Nephron (organoid): ENCODE measurements around the gene HOXB13.

Experiments used
- H3K27ac Mint-ChIP-seq, 3 experiments: 2 replicates each; pipeline ENCODE4 v1.8.0; 2020; ENCODE audit warnings: mixed read lengths in 3 of 3, mild to moderate bottlenecking in 2 of 3, moderate library complexity in 1 of 3
- H3K27me3 Mint-ChIP-seq: 2 replicates; pipeline ENCODE4 v1.8.0; 2021; ENCODE audit warnings: low read depth, mild to moderate bottlenecking, moderate library complexity, mixed read lengths
- H3K36me3 Mint-ChIP-seq: 2 replicates; pipeline ENCODE4 v1.8.0; 2020; ENCODE audit warnings: low read depth, mixed read lengths
- H3K4me1 Mint-ChIP-seq: 2 replicates; pipeline ENCODE4 v1.8.0; 2020; ENCODE audit warnings: mixed read lengths
- H3K4me3 Mint-ChIP-seq, 3 experiments: 2 replicates each; pipeline ENCODE4 v1.8.0; 2020; ENCODE audit warnings: mild to moderate bottlenecking in 3 of 3, mixed read lengths in 3 of 3, moderate library complexity in 2 of 3
- H3K9me3 Mint-ChIP-seq: 2 replicates; pipeline ENCODE4 v1.8.0; 2020; ENCODE audit warnings: mixed read lengths
- CTCF ChIP-seq, 3 experiments: fragments of 200-600 bp; sonication (generic); IDR thresholded peaks; one replicate each; pipeline ENCODE4 v1.5.0; 2021; ENCODE audit warnings: antibody characterized with exemption in 3 of 3; ENCODE audit not compliant: unreplicated experiment in 3 of 3

HOXB13 gene

GRCh38 chr17:48735062-48735351 lies 6.5 kb upstream of the HOXB13 start:
- no peak for TF ChIP-seq CTCF (IDR thresholded peaks at IDR 0.05; ENCODE audit: unreplicated experiment in 3 of 3)
- no peak overlapping the region for H3K4me3 Mint-ChIP-seq
- H3K27me3 Mint-ChIP-seq: peaks cover 100% of the 10 kb centered on the region
- peaks cover 4% of the 10 kb centered on the region for H3K9me3 Mint-ChIP-seq
- H3K4me1 Mint-ChIP-seq: peaks cover 27% of the 10 kb centered on the region
- H3K36me3 Mint-ChIP-seq: no peaks in the 10 kb centered on the region
- H3K27ac Mint-ChIP-seq: no peak overlapping the region

- peak overlapping the region in 1 of 3 experiments; percentile 42 for H3K27ac Mint-ChIP-seq
- peaks cover 4% of the 10 kb centered on the region for H3K9me3 Mint-ChIP-seq
- no peaks in the 10 kb centered on the region for H3K36me3 Mint-ChIP-seq
- peaks cover 100% of the 10 kb centered on the region for H3K27me3 Mint-ChIP-seq
- TF ChIP-seq CTCF (IDR thresholded peaks at IDR 0.05; ENCODE audit: unreplicated experiment in 3 of 3): no peak
- H3K4me3 Mint-ChIP-seq: no peak overlapping the region
- peaks cover 30% of the 10 kb centered on the region for H3K4me1 Mint-ChIP-seq
Measured at GRCh38 chr17:48734333-48735061, 5.9 kb upstream of the HOXB13 start.

- peaks cover 4% of the 10 kb centered on the region for H3K9me3 Mint-ChIP-seq
- TF ChIP-seq CTCF (IDR thresholded peaks at IDR 0.05; ENCODE audit: unreplicated experiment in 3 of 3): no peak
- H3K4me1 Mint-ChIP-seq: peaks cover 35% of the 10 kb centered on the region
- peak overlapping the region; percentile 9 to 45 (median 19) for H3K4me3 Mint-ChIP-seq
- peak overlapping the region in 1 of 3 experiments; percentile 42 for H3K27ac Mint-ChIP-seq
- H3K36me3 Mint-ChIP-seq: no peaks in the 10 kb centered on the region
- H3K27me3 Mint-ChIP-seq: peaks cover 100% of the 10 kb centered on the region
Measured at GRCh38 chr17:48733632-48734328, 5.2 kb upstream of the HOXB13 start.

DNA sequence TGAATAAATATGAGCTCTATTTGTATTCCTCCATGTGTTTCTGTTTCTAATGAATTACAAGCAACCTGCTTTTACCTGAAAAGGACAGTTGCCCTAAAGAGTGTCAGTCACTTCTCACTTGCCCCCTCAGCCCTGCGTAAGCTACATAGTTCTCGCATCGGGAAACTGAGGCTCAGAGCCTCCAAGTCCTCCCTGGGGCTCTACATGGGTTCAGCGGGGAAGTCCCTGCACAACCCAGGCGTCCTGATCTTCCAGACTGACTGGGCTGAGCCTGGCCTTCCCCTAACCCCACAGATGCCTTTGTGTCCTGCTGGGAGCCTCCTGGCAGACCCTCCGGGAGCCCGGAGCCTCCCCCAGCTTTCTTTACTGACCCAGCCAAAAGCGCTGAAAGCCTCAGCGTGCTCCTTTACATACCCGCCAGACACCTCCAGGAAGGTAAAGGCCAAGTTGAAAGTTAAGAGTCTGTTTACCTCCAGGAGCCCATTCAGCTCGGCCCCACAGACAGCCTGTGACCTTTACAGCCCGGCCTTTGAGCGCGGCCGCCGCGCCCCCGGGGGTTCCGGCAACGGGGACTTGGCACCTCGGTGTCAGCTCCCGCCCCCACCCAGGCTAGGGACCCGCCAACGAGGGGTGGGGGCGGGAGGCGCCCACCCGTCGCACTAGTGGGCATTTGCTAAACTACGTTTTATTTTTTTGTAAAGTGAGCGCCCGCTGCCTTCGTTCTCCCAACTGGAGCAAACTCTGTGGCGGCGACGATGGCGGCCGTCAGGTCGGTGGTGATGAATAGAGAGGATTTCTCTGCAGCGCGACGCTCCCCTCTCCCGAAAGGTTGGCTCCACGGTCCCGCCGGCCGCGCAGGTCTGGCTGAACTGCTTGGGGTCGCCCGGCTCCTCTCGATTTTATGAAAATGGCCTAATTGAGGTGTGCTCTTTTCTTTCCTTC lies 4.4 kb upstream of the HOXB13 start:
- H3K36me3 Mint-ChIP-seq: no peaks in the 10 kb centered on the region
- H3K4me3 Mint-ChIP-seq: peak overlapping the region; percentile 9 to 45 (median 17)
- peaks cover 100% of the 10 kb centered on the region for H3K27me3 Mint-ChIP-seq
- peaks cover 37% of the 10 kb centered on the region for H3K4me1 Mint-ChIP-seq
- H3K9me3 Mint-ChIP-seq: peaks cover 4% of the 10 kb centered on the region
- peak overlapping the region in 1 of 3 experiments; percentile 42 for H3K27ac Mint-ChIP-seq
- no peak for TF ChIP-seq CTCF (IDR thresholded peaks at IDR 0.05; ENCODE audit: unreplicated experiment in 3 of 3)

DNA sequence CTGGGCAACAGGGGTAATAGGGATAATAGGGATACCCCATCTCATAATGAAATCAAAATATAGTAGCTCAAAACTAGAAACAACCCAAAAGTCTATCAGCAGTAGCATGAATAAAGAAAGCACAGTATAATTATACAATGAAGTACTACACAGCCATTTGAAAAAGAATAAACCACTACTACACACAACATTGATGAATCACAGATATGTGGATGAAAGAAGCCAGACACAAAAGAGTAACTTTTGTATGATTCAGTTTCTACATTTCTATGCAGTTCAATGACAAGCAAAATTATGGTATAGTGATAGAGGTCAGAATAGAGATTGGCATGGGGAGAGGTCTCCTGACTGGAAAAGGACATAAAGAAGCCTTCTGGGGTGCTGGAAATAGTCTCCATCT lies 2.8 kb upstream of the HOXB13 start:
- peak overlapping the region in 1 of 3 experiments; percentile 26 for H3K4me3 Mint-ChIP-seq
- H3K27me3 Mint-ChIP-seq: peaks cover 100% of the 10 kb centered on the region
- TF ChIP-seq CTCF (IDR thresholded peaks at IDR 0.05; ENCODE audit: unreplicated experiment in 3 of 3): no peak
- no peak overlapping the region for H3K27ac Mint-ChIP-seq
- H3K4me1 Mint-ChIP-seq: peaks cover 37% of the 10 kb centered on the region
- no peaks in the 10 kb centered on the region for H3K36me3 Mint-ChIP-seq
- H3K9me3 Mint-ChIP-seq: peaks cover 4% of the 10 kb centered on the region
